Endothelial cell of umbilical vein (primary cell): ENCODE data around the gene EED. TPM values are rescaled to one million over a fixed set of nuclear protein-coding genes. Genes with fewer than 3 reads are reported as not detected.

Source experiments
- BruUV-seq: library from RNA; stranded (reverse); fragments of 400-500 nt; replicated peaks from 2 replicates; lab custom pipeline; 2021; lab: Mats Ljungman, UMichigan
- CTCF ChIA-PET: fragments of 300-600, 350-600 bp; sonication (Branson Sonifier 250); formaldehyde crosslinking; loops from one replicate; lab custom pipeline; 2021; ENCODE audit warnings: antibody characterized with exemption, inconsistent platforms; lab: Charles Lee
- POLR2A ChIA-PET: fragments of 300-600, 350-600 bp; sonication (Branson Sonifier 250); formaldehyde crosslinking; loops from one replicate; lab custom pipeline; 2021; ENCODE audit warnings: antibody characterized with exemption, inconsistent platforms; lab: Charles Lee
- DNase-seq: peaks from one replicate; pipeline ENCODE4 v3.0.0-alpha.2; 2011; ENCODE audit warnings: low read depth, low spot score
- FAIRE-seq: peaks from 2 replicates; lab custom pipeline; 2011; peaks lifted over from hg19 to GRCh38; lab: Jason Lieb, UNC
- H2AFZ ChIP-seq: 2 replicates; pipeline ENCODE4 v1.6.0; 2012; ENCODE audit warnings: low read depth, low read length, control low read depth, inconsistent platforms
- H3K27ac ChIP-seq: 2 replicates; pipeline ENCODE4 v1.5.1; 2011; ENCODE audit warnings: low read depth, mild to moderate bottlenecking, control low read depth, low read length, moderate library complexity; ENCODE audit not compliant: insufficient read depth
- H3K27me3 ChIP-seq, 2 experiments: 2 replicates each; pipeline versions ENCODE4 v1.6.0 to v1.6.1; 2011; ENCODE audit warnings: low read length in 2 of 2, mixed read lengths in 1 of 2; ENCODE audit not compliant: control insufficient read depth in 2 of 2, insufficient read depth in 2 of 2
- H3K36me3 ChIP-seq, 2 experiments: 2 replicates in 1 of 2; 3 replicates in 1 of 2; pipeline ENCODE4 v1.5.1; 2011; ENCODE audit warnings: low read length in 2 of 2, mild to moderate bottlenecking in 1 of 2, moderate library complexity in 1 of 2; ENCODE audit not compliant: control insufficient read depth in 2 of 2, insufficient read depth in 2 of 2; ENCODE audit errors: extremely low read depth in 1 of 2
- H3K4me1 ChIP-seq: 3 replicates; pipeline ENCODE4 v1.5.1; 2011; ENCODE audit warnings: mild to moderate bottlenecking, low read length; ENCODE audit not compliant: control insufficient read depth, insufficient read depth; ENCODE audit errors: extremely low read depth
- H3K4me2 ChIP-seq: 2 replicates; pipeline ENCODE4 v1.6.1; 2011; ENCODE audit warnings: low read length, control low read depth, mixed read lengths; ENCODE audit not compliant: insufficient read depth
- H3K4me3 ChIP-seq, 3 experiments: fragments of 200-600 bp in 1 of 3; sonication (generic), shearing (Covaris generic) in 1 of 3; replicated peaks in 1 of 3; 2 replicates each; pipeline ENCODE4 v1.5.1; 2011 to 2016; ENCODE audit warnings: control low read depth in 3 of 3, low read length in 3 of 3, mild to moderate bottlenecking in 2 of 3, inconsistent platforms in 1 of 3, low read depth in 1 of 3, moderate library complexity in 1 of 3; ENCODE audit not compliant: insufficient read depth in 1 of 3
- H3K79me2 ChIP-seq: 2 replicates; pipeline ENCODE4 v1.6.0; 2012; ENCODE audit warnings: low read length, inconsistent platforms; ENCODE audit not compliant: control insufficient read depth, insufficient read depth
- H3K9ac ChIP-seq: replicated peaks from 2 replicates; pipeline ENCODE3; 2011; ENCODE audit warnings: low read length, control low read depth; ENCODE audit not compliant: insufficient read depth; ENCODE audit errors: extremely low read depth
- H3K9me1 ChIP-seq: replicated peaks from 3 replicates; pipeline ENCODE4 v1.6.0; 2011; ENCODE audit warnings: mild to moderate bottlenecking, low read length; ENCODE audit not compliant: control insufficient read depth, insufficient read depth; ENCODE audit errors: extremely low read depth
- H3K9me3 ChIP-seq: replicated peaks from 2 replicates; pipeline ENCODE4 v1.5.1; 2012; ENCODE audit warnings: low read length, inconsistent platforms; ENCODE audit not compliant: control insufficient read depth, insufficient read depth
- H4K20me1 ChIP-seq: replicated peaks from 2 replicates; pipeline ENCODE3; 2011; ENCODE audit warnings: mild to moderate bottlenecking, low read length; ENCODE audit not compliant: control insufficient read depth, insufficient read depth; ENCODE audit errors: extremely low read depth
- CTCF ChIP-seq, 2 donors: IDR thresholded peaks; 1 replicate in 1 of 2; 2 replicates in 1 of 2; pipeline ENCODE4 v1.5.1; 2011; ENCODE audit warnings: low read length in 2 of 2, mild to moderate bottlenecking in 2 of 2, moderate library complexity in 2 of 2, control low read depth in 1 of 2, inconsistent platforms in 1 of 2, low read depth in 1 of 2; ENCODE audit not compliant: insufficient read depth in 1 of 2; ENCODE audit errors: extremely low read depth in 1 of 2
- EZH2 ChIP-seq: IDR thresholded peaks from 2 replicates; pipeline ENCODE4 v1.6.1; 2012; ENCODE audit warnings: borderline replicate concordance, low read depth, mild to moderate bottlenecking, moderate library complexity, low read length, inconsistent platforms; ENCODE audit not compliant: severe bottlenecking
- FOS ChIP-seq: IDR thresholded peaks from 2 replicates; pipeline ENCODE4 v1.6.1; 2011; ENCODE audit warnings: mild to moderate bottlenecking, low read length, moderate library complexity, borderline replicate concordance; ENCODE audit not compliant: insufficient read depth
- GATA2 ChIP-seq: IDR thresholded peaks from 2 replicates; pipeline ENCODE4 v1.7.0; 2011; ENCODE audit warnings: low read depth, mild to moderate bottlenecking, moderate library complexity, mixed read lengths, low read length; ENCODE audit not compliant: insufficient read length, insufficient read depth
- JUN ChIP-seq: IDR thresholded peaks from 2 replicates; pipeline ENCODE4 v1.6.1; 2011; ENCODE audit warnings: borderline replicate concordance, low read depth; ENCODE audit not compliant: insufficient read length, insufficient read depth
- MAX ChIP-seq: IDR thresholded peaks from 2 replicates; pipeline ENCODE4 v1.6.1; 2011; ENCODE audit not compliant: insufficient read depth, insufficient read length
- MYC ChIP-seq: IDR thresholded peaks from one replicate; pipeline ENCODE4 v1.6.1; 2011; ENCODE audit warnings: mild to moderate bottlenecking, low read depth, low read length
- POLR2A ChIP-seq: IDR thresholded peaks from 2 replicates; pipeline ENCODE4 v1.6.1; 2012; ENCODE audit warnings: low read depth, mild to moderate bottlenecking, control low read depth, low read length
- POLR2AphosphoS5 ChIP-seq: IDR thresholded peaks from 2 replicates; pipeline ENCODE4 v1.6.1; 2012; ENCODE audit warnings: low read depth, mild to moderate bottlenecking, control low read depth, low read length, moderate library complexity; ENCODE audit not compliant: insufficient read depth
- dilution Hi-C: fragments of 300-500 bp; cut with MboI; formaldehyde crosslinking; loops from one replicate; pipeline ENCODE4 v1.15.0; 2019; ENCODE audit warnings: low sequenced_read_pairs; ENCODE audit not compliant: extremely low pct_ligation_motif_present
- intact Hi-C: fragments of 100-400 bp; cut with micrococcal nuclease; formaldehyde crosslinking; loops from one replicate; pipeline ENCODE4 v1.10.0; 2022
- polyA plus RNA-seq, 4 experiments: library from polyadenylated mRNA; depleted of rRNA in 3 of 4; stranded (reverse) in 3 of 4; unstranded in 1 of 4; fragments of >200 nt; gene quantifications; 2 replicates each; pipeline versions ENCODE4 v1.2.1 to v1.2.3, GENCODE V29; 2011 to 2012; ENCODE audit warnings: missing spikeins in 1 of 4
- total RNA-seq: library from RNA; stranded (reverse); gene quantifications from 2 replicates; pipeline ENCODE4 v1.2.3, GENCODE V29; 2021

EED gene
- total and polyA plus RNA-seq, 2 donors (not counting 3 experiments of a cell fraction or from before 2014, with no cell fraction given), result 9.4 to 21.8 TPM

- BruUV-seq, result no TSS peak
- intact Hi-C loops, result no loop called here
Measured at GRCh38 chr11:86196913-86197312, 47.6 kb upstream of the EED start.

More at GRCh38 chr11:86196913-86197312, 47.6 kb upstream of the EED start:
- Histone ChIP-seq H2AFZ (no peak overlapping the region), H3K9me1 (no peaks in the 10 kb centered on the region), H3K9me3 (no peaks in the 10 kb centered on the region), H3K4me1 (peaks cover 12% of the 10 kb centered on the region), H3K9ac (no peak overlapping the region), H3K4me3 (no peak overlapping the region), H4K20me1 (no peaks in the 10 kb centered on the region), H3K79me2 (no peaks in the 10 kb centered on the region), H3K36me3 (no peaks in the 10 kb centered on the region), H3K4me2 (no peak overlapping the region), H3K27me3 (no peaks in the 10 kb centered on the region), H3K27ac (no peak overlapping the region)
- no peak for FAIRE-seq
- ChIA-PET CTCF (interaction anchor here (1.1 to 12.0 kb wide), 7 partner anchors 8 to 155 kb away, joined by 3 to 213 read pairs (median 4); no protein-coding TSS in a partner anchor), POLR2A (no interaction called here)
- no peak for DNase-seq
- dilution Hi-C loops, result no loop called here
- TF ChIP-seq POLR2AphosphoS5 (no peak), EZH2 (no peak), MAX (no peak), MYC (no peak), JUN (no peak), POLR2A (no peak), GATA2 (no peak), CTCF (IDR thresholded peaks at IDR 0.05; ENCODE audit: extremely low read depth in 1 of 2, insufficient read depth in 1 of 2, low read depth in 1 of 2, low read length in 2 of 2) (no peak), FOS (no peak)
